Measurements from ENCODE around the gene DLG2. TPM values are rescaled to one million over a fixed set of nuclear protein-coding genes. Genes with fewer than 3 reads are reported as not detected.
"Not testable (repeated sequence)": the region's sequence is repeated elsewhere in the genome, so short reads cannot be mapped to it uniquely, and the experiment has no call there.

DLG2 gene
- total and polyA plus RNA-seq, 2 donors: 3.4 to 42.4 TPM

GRCh38 chr11:83455356-83455755, 2171.8 kb downstream of the DLG2 start:
- Histone ChIP-seq H3K36me3 (ENCODE audit: insufficient read depth) (no peaks in the 10 kb centered on the region), H3K4me1 (ENCODE audit: insufficient read depth) (no peaks in the 10 kb centered on the region), H3K27ac (ENCODE audit: low read depth) (no peak overlapping the region), H3K4me3 (ENCODE audit: low read depth, low read length) (no peak overlapping the region)
- DNase-seq (ENCODE audit: extremely low spot score): no peak
- 63% methylated on average over 3 of the region's 3 CpGs for WGBS

GRCh38 chr11:83454674-83455073, 2172.5 kb downstream of the DLG2 start:
- Histone ChIP-seq H3K36me3 (ENCODE audit: insufficient read depth) (no peaks in the 10 kb centered on the region), H3K4me3 (ENCODE audit: low read depth, low read length) (no peak overlapping the region), H3K27ac (ENCODE audit: low read depth) (no peak overlapping the region), H3K4me1 (ENCODE audit: insufficient read depth) (no peaks in the 10 kb centered on the region)
- 47% methylated on average over 1 of the region's 1 CpG for WGBS
- no peak for DNase-seq (ENCODE audit: extremely low spot score)

- H3K4me1 ChIP-seq (ENCODE audit: insufficient read depth): no peaks in the 10 kb centered on the region
- H3K36me3 ChIP-seq (ENCODE audit: insufficient read depth): no peaks in the 10 kb centered on the region
- no peak overlapping the region for H3K4me3 ChIP-seq (ENCODE audit: low read depth, low read length)
- 90% methylated on average over 4 of the region's 4 CpGs for WGBS
- DNase-seq (ENCODE audit: extremely low spot score): no peak
- H3K27ac ChIP-seq (ENCODE audit: low read depth): no peak overlapping the region
Measured at GRCh38 chr11:83449338-83449913, 2177.7 kb downstream of the DLG2 start.

- 92% methylated on average over 2 of the region's 2 CpGs for WGBS
- Histone ChIP-seq H3K4me1 (ENCODE audit: insufficient read depth) (no peaks in the 10 kb centered on the region), H3K36me3 (ENCODE audit: insufficient read depth) (no peaks in the 10 kb centered on the region), H3K4me3 (ENCODE audit: low read depth, low read length) (no peak overlapping the region), H3K27ac (ENCODE audit: low read depth) (no peak overlapping the region)
- DNase-seq (ENCODE audit: extremely low spot score): no peak
Measured at GRCh38 chr11:83448686-83449085, 2178.5 kb downstream of the DLG2 start.

GRCh38 chr11:83443880-83444279, 2183.3 kb downstream of the DLG2 start:
- H3K27ac ChIP-seq (ENCODE audit: low read depth); DNase-seq (ENCODE audit: extremely low spot score); H3K4me3 ChIP-seq (ENCODE audit: low read depth, low read length); H3K36me3 ChIP-seq (ENCODE audit: insufficient read depth); H3K4me1 ChIP-seq (ENCODE audit: insufficient read depth): not testable (repeated sequence)
- 77% methylated on average over 6 of the region's 6 CpGs for WGBS

- Histone ChIP-seq H3K27ac (ENCODE audit: low read depth) (no peak overlapping the region), H3K36me3 (ENCODE audit: insufficient read depth) (no peaks in the 10 kb centered on the region), H3K4me1 (ENCODE audit: insufficient read depth) (no peaks in the 10 kb centered on the region), H3K4me3 (ENCODE audit: low read depth, low read length) (no peak overlapping the region)
- WGBS: 90% methylated on average over 2 of the region's 2 CpGs
- DNase-seq (ENCODE audit: extremely low spot score): no peak
Measured at GRCh38 chr11:83441601-83442000, 2185.5 kb downstream of the DLG2 start.

- Histone ChIP-seq H3K4me1 (ENCODE audit: insufficient read depth) (no peaks in the 10 kb centered on the region), H3K27ac (ENCODE audit: low read depth) (no peak overlapping the region), H3K4me3 (ENCODE audit: low read depth, low read length) (no peak overlapping the region), H3K36me3 (ENCODE audit: insufficient read depth) (no peaks in the 10 kb centered on the region)
- WGBS: 74% methylated on average over 4 of the region's 4 CpGs
- DNase-seq (ENCODE audit: extremely low spot score): no peak
Measured at GRCh38 chr11:83441171-83441570, 2186.0 kb downstream of the DLG2 start.

GRCh38 chr11:83438438-83438837, 2188.7 kb downstream of the DLG2 start:
- no peak for DNase-seq (ENCODE audit: extremely low spot score)
- Histone ChIP-seq H3K36me3 (ENCODE audit: insufficient read depth) (no peaks in the 10 kb centered on the region), H3K4me1 (ENCODE audit: insufficient read depth) (no peaks in the 10 kb centered on the region), H3K4me3 (ENCODE audit: low read depth, low read length) (no peak overlapping the region), H3K27ac (ENCODE audit: low read depth) (no peak overlapping the region)
- WGBS: 81% methylated on average over 2 of the region's 2 CpGs

GRCh38 chr11:83437939-83438338, 2189.2 kb downstream of the DLG2 start:
- no peak for DNase-seq (ENCODE audit: extremely low spot score)
- Histone ChIP-seq H3K4me3 (ENCODE audit: low read depth, low read length) (no peak overlapping the region), H3K36me3 (ENCODE audit: insufficient read depth) (no peaks in the 10 kb centered on the region), H3K27ac (ENCODE audit: low read depth) (no peak overlapping the region), H3K4me1 (ENCODE audit: insufficient read depth) (no peaks in the 10 kb centered on the region)
- 82% methylated on average over 4 of the region's 4 CpGs for WGBS

GRCh38 chr11:83436855-83437254, 2190.3 kb downstream of the DLG2 start:
- Histone ChIP-seq H3K4me1 (ENCODE audit: insufficient read depth) (no peaks in the 10 kb centered on the region), H3K27ac (ENCODE audit: low read depth) (no peak overlapping the region), H3K36me3 (ENCODE audit: insufficient read depth) (no peaks in the 10 kb centered on the region), H3K4me3 (ENCODE audit: low read depth, low read length) (no peak overlapping the region)
- WGBS: 94% methylated on average over 3 of the region's 3 CpGs
- DNase-seq (ENCODE audit: extremely low spot score): no peak

- 74% methylated on average over 6 of the region's 6 CpGs for WGBS
- H3K4me1 ChIP-seq (ENCODE audit: insufficient read depth); H3K4me3 ChIP-seq (ENCODE audit: low read depth, low read length); H3K36me3 ChIP-seq (ENCODE audit: insufficient read depth); H3K27ac ChIP-seq (ENCODE audit: low read depth); DNase-seq (ENCODE audit: extremely low spot score): not testable (repeated sequence)
Measured at GRCh38 chr11:83434812-83435211, 2192.3 kb downstream of the DLG2 start.

- Histone ChIP-seq H3K4me3 (ENCODE audit: low read depth, low read length) (no peak overlapping the region), H3K27ac (ENCODE audit: low read depth) (no peak overlapping the region), H3K36me3 (ENCODE audit: insufficient read depth) (no peaks in the 10 kb centered on the region), H3K4me1 (ENCODE audit: insufficient read depth) (no peaks in the 10 kb centered on the region)
- no peak for DNase-seq (ENCODE audit: extremely low spot score)
- WGBS: 51% methylated on average over 2 of the region's 2 CpGs
Measured at GRCh38 chr11:83427943-83428342, 2199.2 kb downstream of the DLG2 start.

- no peak overlapping the region for H3K27ac ChIP-seq (ENCODE audit: low read depth)
- 37% methylated on average over 2 of the region's 2 CpGs for WGBS
- DNase-seq (ENCODE audit: extremely low spot score): no peak
- H3K4me1 ChIP-seq (ENCODE audit: insufficient read depth): no peaks in the 10 kb centered on the region
- H3K4me3 ChIP-seq (ENCODE audit: low read depth, low read length): no peak overlapping the region
- H3K36me3 ChIP-seq (ENCODE audit: insufficient read depth): no peaks in the 10 kb centered on the region
Measured at GRCh38 chr11:83427501-83427900, 2199.6 kb downstream of the DLG2 start.

- Histone ChIP-seq H3K36me3 (ENCODE audit: insufficient read depth) (no peaks in the 10 kb centered on the region), H3K4me1 (ENCODE audit: insufficient read depth) (no peaks in the 10 kb centered on the region), H3K27ac (ENCODE audit: low read depth) (no peak overlapping the region), H3K4me3 (ENCODE audit: low read depth, low read length) (no peak overlapping the region)
- DNase-seq (ENCODE audit: extremely low spot score): no peak
Measured at GRCh38 chr11:83425137-83425466, 2202.0 kb downstream of the DLG2 start.
